Measurements from ENCODE around the gene NSUN7. TPM values are rescaled to one million over a fixed set of nuclear protein-coding genes. Genes with fewer than 3 reads are reported as not detected.

Gene NSUN7
- total RNA-seq, 1 donor from 2014 or later: 1.6 TPM

DNA sequence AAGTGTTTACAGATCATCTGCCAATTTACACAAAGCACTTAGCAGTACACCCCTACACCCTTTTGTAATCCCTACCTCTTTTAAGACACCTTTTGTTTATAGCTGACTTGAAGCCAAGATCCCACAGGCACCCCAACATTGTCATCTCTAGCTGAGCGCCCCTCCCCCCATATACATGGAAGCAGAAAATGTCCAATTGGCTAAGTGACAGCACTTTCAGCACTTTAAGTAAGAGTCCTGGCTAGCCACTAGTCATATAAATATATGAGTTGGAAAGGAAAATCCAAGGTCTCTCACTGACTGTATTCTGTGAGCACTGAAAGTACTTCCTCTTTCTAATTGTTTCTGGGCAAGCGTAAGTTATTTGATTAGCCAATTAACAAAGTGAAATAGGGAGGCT, 108.2 kb downstream of the NSUN7 start:
- no peaks in the 10 kb centered on the region for H3K27me3 Mint-ChIP-seq (ENCODE audit: unreplicated experiment)
- no peak overlapping the region for H3K4me3 Mint-ChIP-seq (ENCODE audit: unreplicated experiment)
- DNase-seq (ENCODE audit: extremely low spot score, unreplicated experiment): no peak
- no peaks in the 10 kb centered on the region for H3K9me3 Mint-ChIP-seq (ENCODE audit: unreplicated experiment)
- peaks cover 3% of the 10 kb centered on the region for H3K36me3 Mint-ChIP-seq (ENCODE audit: unreplicated experiment)
- H3K4me1 Mint-ChIP-seq (ENCODE audit: unreplicated experiment): peaks cover 11% of the 10 kb centered on the region
- no peak overlapping the region for H3K27ac Mint-ChIP-seq (ENCODE audit: unreplicated experiment)
- TF ChIP-seq, protein P1, sequence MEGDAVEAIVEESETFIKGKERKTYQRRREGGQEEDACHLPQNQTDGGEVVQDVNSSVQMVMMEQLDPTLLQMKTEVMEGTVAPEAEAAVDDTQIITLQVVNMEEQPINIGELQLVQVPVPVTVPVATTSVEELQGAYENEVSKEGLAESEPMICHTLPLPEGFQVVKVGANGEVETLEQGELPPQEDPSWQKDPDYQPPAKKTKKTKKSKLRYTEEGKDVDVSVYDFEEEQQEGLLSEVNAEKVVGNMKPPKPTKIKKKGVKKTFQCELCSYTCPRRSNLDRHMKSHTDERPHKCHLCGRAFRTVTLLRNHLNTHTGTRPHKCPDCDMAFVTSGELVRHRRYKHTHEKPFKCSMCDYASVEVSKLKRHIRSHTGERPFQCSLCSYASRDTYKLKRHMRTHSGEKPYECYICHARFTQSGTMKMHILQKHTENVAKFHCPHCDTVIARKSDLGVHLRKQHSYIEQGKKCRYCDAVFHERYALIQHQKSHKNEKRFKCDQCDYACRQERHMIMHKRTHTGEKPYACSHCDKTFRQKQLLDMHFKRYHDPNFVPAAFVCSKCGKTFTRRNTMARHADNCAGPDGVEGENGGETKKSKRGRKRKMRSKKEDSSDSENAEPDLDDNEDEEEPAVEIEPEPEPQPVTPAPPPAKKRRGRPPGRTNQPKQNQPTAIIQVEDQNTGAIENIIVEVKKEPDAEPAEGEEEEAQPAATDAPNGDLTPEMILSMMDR (IDR thresholded peaks at IDR 0.05): no peak

DNA sequence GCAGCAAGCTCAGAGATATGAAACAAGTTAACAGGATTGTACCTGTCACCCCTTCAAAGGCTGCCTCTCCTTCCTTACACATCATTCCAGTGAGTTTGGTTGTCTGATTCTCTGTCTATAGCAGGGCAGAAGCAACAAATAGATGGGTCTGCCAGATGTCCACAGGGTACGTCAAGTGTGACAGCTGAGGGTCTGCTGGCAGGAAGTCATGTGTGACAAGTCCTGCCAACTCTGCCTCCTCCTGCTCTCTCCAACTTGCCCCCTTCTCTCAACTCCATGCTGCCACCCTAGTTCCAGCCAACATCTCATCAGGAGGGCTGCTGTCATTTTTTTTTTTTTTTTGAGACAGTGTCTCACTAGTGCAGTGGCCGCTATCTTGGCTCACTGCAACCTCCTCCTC, 109.2 kb downstream of the NSUN7 start:
- Mint-ChIP-seq H3K36me3 (ENCODE audit: unreplicated experiment) (no peaks in the 10 kb centered on the region), H3K4me1 (ENCODE audit: unreplicated experiment) (peaks cover 11% of the 10 kb centered on the region), H3K4me3 (ENCODE audit: unreplicated experiment) (no peak overlapping the region), H3K27ac (ENCODE audit: unreplicated experiment) (no peak overlapping the region), H3K9me3 (ENCODE audit: unreplicated experiment) (no peaks in the 10 kb centered on the region), H3K27me3 (ENCODE audit: unreplicated experiment) (no peaks in the 10 kb centered on the region)
- TF ChIP-seq, protein P1 (IDR thresholded peaks at IDR 0.05): no peak
- no peak for DNase-seq (ENCODE audit: extremely low spot score, unreplicated experiment)

Other genes starting within 250 kb of the NSUN7 start
- gene RBM47, start 120.1 kb upstream of the NSUN7 start, total RNA-seq: 0.11 TPM in 1 of 2 replicates, not detected in the other